ENCODE results near the gene TTLL5. TPM values are rescaled to one million over a fixed set of nuclear protein-coding genes. Genes with fewer than 3 reads are reported as not detected.
A peak's percentile ranks its signal among the peaks of the same experiment; 100 is the strongest.

TTLL5 gene
- total RNA-seq, 4 donors from 2014 or later = 14.2 to 27.1 (median 21.2) TPM

- WGBS, 2 donors = 50 to 58% methylated on average over 2 to 4 of the region's 7 CpGs
- TF ChIP-seq CTCF (IDR thresholded peaks at IDR 0.05) = no peak
- TF ChIP-seq POLR2A (IDR thresholded peaks at IDR 0.05) = no peak
- Histone ChIP-seq H3K27me3 (no peaks in the 10 kb centered on the region), H3K27ac (peak overlapping the region; percentile 88 to 97 (median 92)), H3K9me3 (no peaks in the 10 kb centered on the region), H3K4me1 (peaks cover 13 to 68% (median 28%) of the 10 kb centered on the region in 3 donors), H3K36me3 (no peaks in the 10 kb centered on the region), H3K4me3 (peak overlapping the region; percentile 63 to 91 (median 72))
- intact Hi-C loops (cut with DNase I) = loop anchor here (5.0 kb wide), 2 partner anchors 76 to 276 kb away; no protein-coding TSS in a partner anchor
- DNase-seq = no peak
Measured at GRCh38 chr14:75983019-75983358, 321.9 kb downstream of the TTLL5 start.

- TF ChIP-seq POLR2A (IDR thresholded peaks at IDR 0.05) (no peak), CTCF (IDR thresholded peaks at IDR 0.05) (no peak)
- Histone ChIP-seq H3K36me3 (peaks cover 0 to 10% (median 0%) of the 10 kb centered on the region in 3 donors), H3K27me3 (no peaks in the 10 kb centered on the region), H3K9me3 (no peaks in the 10 kb centered on the region), H3K27ac (peak overlapping the region in 3 of 4 donors; percentile 91 to 93 (median 92)), H3K4me3 (no peak overlapping the region), H3K4me1 (peaks cover 13 to 60% (median 29%) of the 10 kb centered on the region in 3 donors)
- no peak for DNase-seq
- 88% methylated on average over 1 to 2 of the region's 2 CpGs for WGBS, 2 donors
- intact Hi-C loops (cut with DNase I) = loop anchor here (5.0 kb wide), 2 partner anchors 77 to 277 kb away; no protein-coding TSS in a partner anchor
Measured at GRCh38 chr14:75984674-75985073, 323.6 kb downstream of the TTLL5 start.

DNA sequence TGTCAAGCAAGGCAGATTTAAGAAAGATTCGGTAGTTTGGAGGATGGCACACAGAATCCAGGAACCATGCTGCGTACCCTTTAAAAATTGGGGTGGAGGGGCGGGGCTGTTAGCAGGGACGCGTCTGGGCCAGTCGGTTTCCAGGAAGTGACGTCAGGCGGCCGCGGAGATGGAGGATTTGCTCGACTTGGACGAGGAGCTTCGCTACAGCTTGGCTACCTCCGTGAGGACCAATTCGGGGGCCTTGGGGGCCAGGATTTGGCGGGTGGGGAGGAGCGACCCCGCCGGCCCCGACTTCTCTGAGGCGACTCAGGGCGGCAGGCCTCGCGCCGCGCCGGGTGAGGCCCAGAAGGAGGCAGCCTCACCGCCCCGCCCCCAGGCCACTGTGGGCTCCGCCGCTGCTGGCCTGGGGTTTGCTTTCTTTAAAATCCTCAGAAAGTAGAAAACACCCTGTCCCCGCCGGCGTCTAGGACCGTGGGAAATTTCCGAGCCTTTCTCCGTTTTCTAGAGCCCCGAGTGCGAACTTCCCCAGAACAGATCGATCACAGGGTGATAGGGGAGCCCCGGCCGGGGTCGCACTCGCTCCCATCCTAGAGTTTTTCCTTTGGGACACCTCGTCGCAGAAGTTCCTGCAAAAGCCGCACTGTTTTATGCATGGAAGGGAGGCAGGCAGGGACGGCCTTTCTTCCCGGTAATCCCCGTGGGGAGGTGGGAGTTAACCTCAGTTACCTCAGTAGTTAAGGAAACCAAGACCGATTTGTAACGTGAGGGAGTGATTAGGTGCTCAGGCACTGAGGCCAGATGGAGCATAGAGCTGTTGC lies 324.8 kb downstream of the TTLL5 start, which contains the start of gene IFT43:
IFT43 (plus strand) TSS at position 146 of the 821 bp plus-strand sequence; CDS start at position 170, 24 bp downstream.
- Histone ChIP-seq H3K27ac (peak within 1 kb of the TSS; percentile 91 to 94 (median 93)), H3K27me3 (no peaks in the 10 kb centered on the region), H3K9me3 (no peaks in the 10 kb centered on the region), H3K36me3 (peaks cover 0 to 22% (median 0%) of the 10 kb centered on the region in 3 donors), H3K4me1 (peaks cover 8 to 49% (median 25%) of the 10 kb centered on the region in 3 donors), H3K4me3 (peak within 1 kb of the TSS; percentile 72 to 89 (median 81))
- intact Hi-C loops (cut with DNase I) = no loop called here
- peak; percentile 66 for DNase-seq
- 0% methylated on average over 11 to 24 of the region's 52 CpGs for WGBS, 2 donors
- no peak for TF ChIP-seq CTCF (IDR thresholded peaks at IDR 0.05)
- peak in 2 of 4 donors; percentile 14 to 69 for TF ChIP-seq POLR2A (IDR thresholded peaks at IDR 0.05)

- Histone ChIP-seq H3K9me3 (no peaks in the 10 kb centered on the region), H3K27ac (peak overlapping the region in 3 of 4 donors; percentile 91 to 94 (median 93)), H3K4me1 (peaks cover 2 to 43% (median 20%) of the 10 kb centered on the region in 3 donors), H3K4me3 (peak overlapping the region; percentile 72 to 89 (median 81)), H3K27me3 (no peaks in the 10 kb centered on the region), H3K36me3 (peaks cover 0 to 26% (median 0%) of the 10 kb centered on the region in 3 donors)
- DNase-seq = no peak
- intact Hi-C loops (cut with DNase I) = no loop called here
- no peak for TF ChIP-seq POLR2A (IDR thresholded peaks at IDR 0.05)
- WGBS, 2 donors = 20 to 23% methylated on average over 6 of the region's 6 CpGs
Measured at GRCh38 chr14:75986439-75986765, 325.4 kb downstream of the TTLL5 start.

DNA sequence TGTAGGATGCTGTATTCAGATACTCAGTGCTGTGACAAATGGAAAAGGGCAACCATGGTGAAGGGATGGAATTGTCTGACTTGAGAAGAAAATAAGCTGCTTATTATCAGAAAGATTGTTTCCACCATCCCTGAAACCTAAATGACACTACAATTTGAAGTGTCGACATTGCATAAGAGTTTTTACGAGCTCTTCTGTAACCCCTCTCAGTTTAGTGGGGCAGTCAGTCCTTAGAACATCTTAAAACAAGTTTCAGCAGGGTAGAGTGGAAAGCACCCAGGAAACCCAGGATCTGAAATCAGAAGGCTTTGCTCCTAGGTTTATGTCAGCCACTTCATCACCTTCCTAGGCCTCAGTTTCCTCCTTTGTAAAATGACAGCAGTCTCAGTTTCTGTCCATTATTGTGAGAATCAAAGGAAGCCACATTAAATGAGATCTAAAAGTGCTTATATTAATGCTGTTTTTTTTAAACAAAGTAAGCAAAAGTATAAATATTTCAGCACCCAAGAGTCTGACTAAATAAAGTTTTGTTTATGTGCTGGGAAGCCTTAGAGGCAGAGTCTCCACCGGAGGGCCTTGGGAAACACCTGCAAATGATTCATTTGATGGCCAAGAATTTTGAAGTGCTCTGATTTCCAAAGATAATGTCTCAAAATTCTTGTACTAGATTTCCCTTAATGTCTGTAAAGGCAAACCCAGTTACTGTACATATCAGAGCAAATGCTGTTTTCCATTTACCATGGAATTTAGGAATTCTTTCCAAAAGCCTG lies 326.3 kb downstream of the TTLL5 start:
- H3K36me3 ChIP-seq = peaks cover 0 to 35% (median 0%) of the 10 kb centered on the region in 3 donors
- H3K27me3 ChIP-seq = no peaks in the 10 kb centered on the region
- no peak for TF ChIP-seq POLR2A (IDR thresholded peaks at IDR 0.05)
- no peak for TF ChIP-seq CTCF (IDR thresholded peaks at IDR 0.05)
- H3K27ac ChIP-seq = no peak overlapping the region
- H3K9me3 ChIP-seq = no peaks in the 10 kb centered on the region
- H3K4me3 ChIP-seq = no peak overlapping the region
- H3K4me1 ChIP-seq = peaks cover 0 to 39% (median 18%) of the 10 kb centered on the region in 3 donors
- intact Hi-C loops (cut with DNase I) = no loop called here
- WGBS, 2 donors = 64 to 65% methylated on average over 3 of the region's 3 CpGs
- DNase-seq = no peak
